Activated T-cell treated with anti-CD3 and anti-CD28 coated beads for 1 hour (primary cell): Measurements from ENCODE around the gene NUPR2.
"Not testable (repeated sequence)": the region's sequence is repeated elsewhere in the genome, so short reads cannot be mapped to it uniquely, and the experiment has no call there.

Experiments
- DNase-seq: peaks from one replicate; pipeline ENCODE4 v3.0.0-alpha.2; 2020; ENCODE audit warnings: low read depth

NUPR2 gene

GRCh38 chr7:56115852-56116538 lies at the start of gene NUPR2:
Gene NUPR2, minus strand, starts transcription at chr7:56116417. Its CDS starts 103 bp downstream, at chr7:56116314.
- DNase-seq: no peak

GRCh38 chr7:56157238-56157790 lies 41.1 kb upstream of the NUPR2 start:
- DNase-seq: no peak

- DNase-seq: not testable (repeated sequence)
Measured at GRCh38 chr7:56131062-56131461, 14.8 kb upstream of the NUPR2 start.

- no peak for DNase-seq
Measured at GRCh38 chr7:56127241-56127975, 11.2 kb upstream of the NUPR2 start.

GRCh38 chr7:56125831-56126230 lies 9.6 kb upstream of the NUPR2 start:
- no peak for DNase-seq

- no peak for DNase-seq
Measured at GRCh38 chr7:56124981-56125380, 8.8 kb upstream of the NUPR2 start.

- no peak for DNase-seq
Measured at GRCh38 chr7:56121440-56121839, 5.2 kb upstream of the NUPR2 start.

- DNase-seq: not testable (repeated sequence)
Measured at GRCh38 chr7:56112244-56112643, 4.0 kb downstream of the NUPR2 start.

- no peak for DNase-seq
Measured at GRCh38 chr7:56110611-56111010, 5.6 kb downstream of the NUPR2 start.

GRCh38 chr7:56107954-56108258 lies 8.3 kb downstream of the NUPR2 start:
- no peak for DNase-seq

GRCh38 chr7:56106108-56107073 lies 9.8 kb downstream of the NUPR2 start, which contains the start of gene CHCHD2:
Gene CHCHD2, minus strand, starts transcription at chr7:56106476. Its CDS starts 63 bp downstream, at chr7:56106413.
- DNase-seq: peak; percentile 85

- DNase-seq: no peak
Measured at GRCh38 chr7:56105508-56105907, 10.7 kb downstream of the NUPR2 start.

- not testable (repeated sequence) for DNase-seq
Measured at GRCh38 chr7:56104138-56104537, 12.1 kb downstream of the NUPR2 start.

GRCh38 chr7:56099653-56100052 lies 16.6 kb downstream of the NUPR2 start:
- DNase-seq: no peak

- DNase-seq: not testable (repeated sequence)
Measured at GRCh38 chr7:56098187-56099008, 17.8 kb downstream of the NUPR2 start.

- DNase-seq: no peak
Measured at GRCh38 chr7:56097700-56098099, 18.5 kb downstream of the NUPR2 start.

GRCh38 chr7:56092789-56093531 lies 23.3 kb downstream of the NUPR2 start, which contains the start of gene PHKG1:
Gene PHKG1, minus strand, starts transcription at chr7:56092952. Its CDS starts 4,011 bp downstream, at chr7:56088941.
- DNase-seq: no peak

GRCh38 chr7:56092388-56092787 lies 23.8 kb downstream of the NUPR2 start:
- DNase-seq: not testable (repeated sequence)

GRCh38 chr7:56091591-56091990 lies 24.6 kb downstream of the NUPR2 start:
- no peak for DNase-seq

GRCh38 chr7:56087445-56087844 lies 28.8 kb downstream of the NUPR2 start:
- DNase-seq: no peak
